ENCODE measurements around the gene SLC6A12. TPM values are rescaled to one million over a fixed set of nuclear protein-coding genes. Genes with fewer than 3 reads are reported as not detected.
"Not testable (repeated sequence)": the region's sequence is repeated elsewhere in the genome, so short reads cannot be mapped to it uniquely, and the experiment has no call there.

SLC6A12 gene
- total RNA-seq, 1 donor from 2014 or later: 0.70 TPM

GRCh38 chr12:218728-219590 lies 5.0 kb upstream of the SLC6A12 start:
- DNase-seq (ENCODE audit: extremely low read depth, low read depth, low spot score): no peak

DNA sequence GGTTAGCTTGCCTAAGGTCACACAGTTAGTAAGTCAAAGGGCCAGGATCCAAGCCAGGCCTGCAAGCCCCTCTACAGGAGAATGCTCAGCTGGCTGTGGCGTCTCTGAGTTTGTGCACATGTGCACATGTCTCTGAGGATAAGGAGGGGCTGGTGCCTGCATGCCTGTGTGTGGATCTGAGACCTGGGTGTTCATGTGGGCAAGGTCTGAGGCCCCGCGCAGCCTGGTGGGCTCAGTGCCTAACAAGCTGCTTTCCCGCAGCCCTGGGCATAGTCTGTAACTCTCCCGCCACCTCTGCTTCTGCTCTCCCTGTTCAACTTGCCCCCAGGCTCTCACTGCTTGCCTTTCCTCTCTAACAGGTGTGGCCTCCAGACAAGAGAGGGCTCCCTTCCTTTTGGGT lies 4.3 kb upstream of the SLC6A12 start:
- no peak for DNase-seq (ENCODE audit: extremely low read depth, low read depth, low spot score)

DNA sequence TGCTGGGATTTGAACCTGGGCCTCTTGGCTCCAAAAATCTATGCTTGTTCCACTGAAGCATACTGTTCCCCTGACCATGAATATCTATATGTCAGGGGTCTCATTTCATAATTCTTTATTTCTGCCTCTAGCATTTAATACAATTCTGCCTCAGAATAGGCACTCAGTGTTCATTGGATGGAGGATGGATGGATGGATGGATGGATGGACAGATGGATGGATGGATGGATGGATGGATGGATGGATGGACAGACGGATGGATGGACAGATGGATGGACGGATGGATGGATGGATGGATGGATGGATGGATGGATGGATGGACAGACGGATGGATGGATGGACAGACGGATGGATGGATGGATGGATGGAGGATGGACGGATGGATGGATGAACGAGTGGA lies 3.1 kb upstream of the SLC6A12 start:
- not testable (repeated sequence) for DNase-seq (ENCODE audit: extremely low read depth, low read depth, low spot score)

DNA sequence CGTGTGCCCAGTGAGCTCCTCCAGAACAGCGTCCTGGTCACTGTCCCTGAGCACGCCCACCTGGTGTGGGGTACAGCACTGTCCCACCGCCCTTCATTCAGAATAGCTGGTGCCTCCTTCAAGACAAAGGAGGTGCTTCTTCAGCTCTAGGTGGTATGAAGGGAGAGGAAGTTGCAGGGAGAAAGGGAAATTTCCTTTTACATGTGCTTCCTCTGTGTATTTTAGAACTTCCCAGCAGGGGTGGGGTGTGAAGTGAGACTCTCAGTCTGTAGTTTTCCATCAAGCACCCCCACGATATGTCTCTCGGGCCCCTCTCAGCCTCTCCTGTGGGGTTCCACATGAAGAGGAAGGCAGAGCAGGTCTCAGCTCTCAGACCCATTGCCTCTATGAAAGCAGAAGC lies 1.2 kb upstream of the SLC6A12 start:
- DNase-seq (ENCODE audit: extremely low read depth, low read depth, low spot score): no peak

DNA sequence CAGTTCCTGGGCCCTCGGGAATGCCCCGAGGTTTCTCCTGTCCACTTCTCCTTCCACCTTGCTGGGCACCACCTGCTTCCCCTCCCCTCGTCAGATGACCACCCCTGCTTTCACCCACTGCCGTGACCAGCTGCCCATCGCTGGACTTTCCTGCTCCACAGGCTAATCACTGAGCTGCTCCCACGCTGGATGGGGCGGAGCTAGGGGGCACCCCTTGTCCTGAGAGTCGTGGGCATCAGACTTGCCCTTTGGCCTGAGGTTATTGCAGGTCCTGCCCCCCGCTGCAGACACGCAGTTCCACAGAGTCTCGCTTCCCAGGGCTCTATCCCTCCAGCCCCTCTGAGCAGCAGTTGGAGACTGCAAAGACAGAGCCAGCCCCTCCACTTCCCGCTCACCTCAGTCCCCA lies 427 bp downstream of the SLC6A12 start:
- DNase-seq (ENCODE audit: extremely low read depth, low read depth, low spot score): no peak

DNA sequence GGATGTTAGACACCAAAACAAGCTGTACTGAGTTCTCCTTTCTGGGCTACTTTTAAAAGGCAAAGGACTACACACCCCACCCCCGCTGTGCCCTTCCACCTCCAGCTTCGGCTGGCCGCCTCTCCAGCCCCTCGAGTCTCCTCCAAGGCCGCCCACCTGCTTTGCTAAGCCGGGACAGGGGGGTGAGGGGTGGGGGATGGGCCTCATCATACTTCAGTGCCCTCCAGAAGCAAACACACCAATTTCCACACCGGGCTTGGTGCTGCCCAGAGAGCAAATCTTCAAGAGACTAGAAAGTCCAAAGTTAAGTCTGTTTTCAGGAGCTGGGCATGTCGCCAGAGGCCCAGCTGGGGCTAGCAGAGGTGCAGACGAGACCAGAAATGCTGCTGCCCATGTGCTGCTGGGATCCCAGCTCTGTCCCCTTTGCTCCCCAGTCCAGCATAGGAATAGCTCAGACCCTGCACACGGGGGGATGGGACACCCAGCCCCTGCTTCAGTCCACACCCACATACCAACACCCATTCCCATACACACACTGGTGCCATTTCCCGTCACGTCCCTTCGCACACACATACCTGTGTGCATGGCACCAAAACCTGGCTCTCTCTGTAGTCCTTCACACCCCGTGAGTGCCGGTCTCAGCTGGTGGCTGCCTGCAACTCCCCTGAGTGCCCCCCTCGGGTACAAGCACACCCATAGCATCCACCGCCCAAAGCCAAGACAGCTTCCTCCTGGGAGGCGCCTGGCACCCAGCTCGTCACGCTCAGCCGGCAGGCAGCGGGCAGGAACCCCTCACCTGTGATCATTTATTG lies 1.0 kb downstream of the SLC6A12 start:
- DNase-seq (ENCODE audit: extremely low read depth, low read depth, low spot score): no peak

DNA sequence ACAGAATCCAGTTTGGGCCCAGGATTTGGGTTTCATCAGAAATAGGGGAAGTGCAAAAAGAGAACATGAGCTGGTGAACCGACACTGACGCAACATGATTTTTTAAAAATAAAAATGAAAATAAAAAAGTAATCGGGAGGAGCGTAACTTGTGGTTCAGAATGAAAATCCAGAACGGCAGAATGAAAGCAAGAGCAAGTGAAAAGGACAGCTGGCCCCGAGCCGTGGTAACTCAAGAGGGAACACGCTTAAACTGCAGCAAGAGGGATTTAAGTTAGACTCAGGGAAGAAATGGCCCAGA lies 1.6 kb downstream of the SLC6A12 start:
- no peak for DNase-seq (ENCODE audit: extremely low read depth, low read depth, low spot score)

DNA sequence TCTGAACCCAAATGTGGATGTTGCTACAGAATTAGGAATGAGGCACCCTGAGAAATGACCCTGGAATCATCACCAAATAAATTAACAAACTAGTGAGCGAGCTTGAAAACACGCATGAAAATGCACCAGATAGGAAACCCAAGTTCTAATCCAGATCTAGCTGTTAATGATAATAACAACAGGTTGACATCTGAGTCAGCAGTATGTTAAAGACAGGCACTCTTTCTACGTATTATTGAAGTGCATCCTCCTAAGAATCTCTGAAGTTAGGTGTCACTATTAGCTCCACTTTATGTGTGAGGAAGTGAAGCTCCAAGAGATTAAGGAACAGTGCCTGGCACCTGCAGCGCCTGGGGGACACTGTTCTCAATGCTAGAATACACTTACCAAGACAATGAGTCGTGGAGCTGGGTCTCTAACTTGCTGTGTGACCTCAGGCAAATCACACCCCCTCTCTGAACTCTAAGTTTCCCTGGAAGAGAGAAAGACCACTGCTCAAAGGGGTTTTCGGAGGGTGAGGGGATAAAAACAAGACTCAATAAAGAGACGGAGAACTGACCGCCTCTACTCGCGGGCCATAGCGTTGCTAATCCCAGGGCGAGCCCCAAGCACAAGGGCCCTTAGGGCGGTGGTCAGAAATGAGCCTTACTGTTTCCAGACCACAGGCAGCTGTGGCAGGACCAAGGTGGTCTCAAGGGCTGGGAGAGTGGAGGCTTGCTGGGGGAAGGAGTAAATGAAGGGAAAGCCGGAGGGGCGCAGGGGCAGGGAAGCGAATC lies 2.1 kb downstream of the SLC6A12 start:
- DNase-seq (ENCODE audit: extremely low read depth, low read depth, low spot score): no peak

GRCh38 chr12:211142-211465 lies 2.9 kb downstream of the SLC6A12 start:
- DNase-seq (ENCODE audit: extremely low read depth, low read depth, low spot score): no peak

DNA sequence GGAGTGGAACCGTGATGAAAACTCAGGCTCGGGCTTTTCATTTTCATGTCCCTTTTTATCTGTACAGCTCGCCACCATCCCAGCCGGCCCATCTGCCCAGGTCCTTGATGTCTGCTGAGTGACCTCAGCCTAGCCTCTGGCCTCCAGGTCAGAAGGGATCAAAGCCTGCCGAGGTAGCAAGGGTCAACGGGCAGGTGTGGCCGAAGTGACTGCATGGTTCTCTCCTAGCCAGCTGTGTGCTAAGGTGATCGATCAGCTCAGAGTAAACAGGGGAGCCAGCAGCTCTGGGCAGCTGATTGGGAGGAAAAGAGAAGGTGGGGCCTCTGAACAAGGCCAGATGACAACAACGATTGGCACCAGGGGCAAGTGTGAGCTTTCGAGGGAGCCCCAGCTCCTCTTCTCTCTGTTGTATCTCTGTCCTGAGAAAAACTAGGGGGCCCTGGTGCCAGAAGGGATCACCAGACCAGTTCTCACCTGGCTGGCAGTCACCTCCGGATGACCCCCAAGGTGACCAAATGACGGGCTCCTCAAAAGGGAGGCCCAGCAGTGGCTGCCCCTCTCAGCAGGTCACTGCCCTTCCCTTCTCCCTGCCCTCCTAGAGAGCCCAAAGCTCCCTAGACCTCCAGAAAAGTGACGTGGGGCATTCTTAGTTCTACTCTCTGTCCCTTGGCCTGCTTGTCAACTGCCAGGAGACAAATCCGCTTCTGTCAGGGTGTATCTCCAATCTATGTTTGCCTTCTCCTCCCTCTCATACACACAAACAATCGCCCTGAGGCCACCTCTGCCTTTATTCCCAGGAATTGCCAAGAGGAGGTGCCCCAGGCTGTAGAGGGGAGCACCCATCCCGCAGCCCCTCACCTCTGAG lies 3.4 kb downstream of the SLC6A12 start:
- no peak for DNase-seq (ENCODE audit: extremely low read depth, low read depth, low spot score)

DNA sequence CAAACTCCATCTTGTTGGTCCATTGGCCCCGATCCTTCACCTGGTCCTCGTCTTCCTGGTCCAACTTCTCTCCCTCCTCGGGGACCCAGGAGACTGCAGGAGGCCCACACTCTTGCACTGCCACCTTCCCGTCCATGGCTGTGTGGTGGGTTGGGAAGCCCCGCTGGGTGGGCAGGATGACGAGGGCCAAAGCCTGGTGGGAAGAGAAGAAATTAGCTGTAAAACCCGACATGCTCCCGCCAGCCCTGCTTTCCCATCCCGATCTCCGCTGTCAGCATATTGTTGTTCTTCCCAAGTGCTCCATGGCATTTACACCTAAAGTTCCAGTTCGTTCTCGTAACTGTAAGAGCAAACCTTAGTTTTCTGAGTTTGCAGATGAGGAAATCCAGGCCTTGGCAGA lies 4.1 kb downstream of the SLC6A12 start:
- DNase-seq (ENCODE audit: extremely low read depth, low read depth, low spot score): no peak

- DNase-seq (ENCODE audit: extremely low read depth, low read depth, low spot score): no peak
Measured at GRCh38 chr12:209246-209645, 4.7 kb downstream of the SLC6A12 start.

- DNase-seq (ENCODE audit: extremely low read depth, low read depth, low spot score): no peak
Measured at GRCh38 chr12:208813-209212, 5.1 kb downstream of the SLC6A12 start.

GRCh38 chr12:207804-208203 lies 6.2 kb downstream of the SLC6A12 start:
- no peak for DNase-seq (ENCODE audit: extremely low read depth, low read depth, low spot score)

- no peak for DNase-seq (ENCODE audit: extremely low read depth, low read depth, low spot score)
Measured at GRCh38 chr12:206746-207440, 7.1 kb downstream of the SLC6A12 start.

DNA sequence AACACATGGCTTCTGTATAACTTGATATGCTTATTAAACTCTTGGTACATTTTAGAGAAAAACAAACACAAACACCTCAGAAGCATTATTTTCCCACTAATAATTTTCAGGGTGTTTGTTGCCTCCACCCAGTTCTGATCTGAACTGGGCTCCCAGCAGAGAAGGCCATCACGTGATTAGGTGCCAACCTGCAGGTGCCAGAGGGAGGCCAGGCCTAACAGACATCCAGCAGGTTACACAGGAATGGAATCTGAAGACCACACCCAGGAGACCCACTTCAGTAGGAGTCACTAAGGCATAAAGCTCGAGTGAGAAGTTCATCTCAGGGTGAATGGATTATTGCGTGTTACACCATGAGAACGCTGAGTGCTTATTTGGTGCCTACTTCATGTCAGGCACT lies 8.9 kb downstream of the SLC6A12 start:
- no peak for DNase-seq (ENCODE audit: extremely low read depth, low read depth, low spot score)

- no peak for DNase-seq (ENCODE audit: extremely low read depth, low read depth, low spot score)
Measured at GRCh38 chr12:204261-204678, 9.7 kb downstream of the SLC6A12 start.

DNA sequence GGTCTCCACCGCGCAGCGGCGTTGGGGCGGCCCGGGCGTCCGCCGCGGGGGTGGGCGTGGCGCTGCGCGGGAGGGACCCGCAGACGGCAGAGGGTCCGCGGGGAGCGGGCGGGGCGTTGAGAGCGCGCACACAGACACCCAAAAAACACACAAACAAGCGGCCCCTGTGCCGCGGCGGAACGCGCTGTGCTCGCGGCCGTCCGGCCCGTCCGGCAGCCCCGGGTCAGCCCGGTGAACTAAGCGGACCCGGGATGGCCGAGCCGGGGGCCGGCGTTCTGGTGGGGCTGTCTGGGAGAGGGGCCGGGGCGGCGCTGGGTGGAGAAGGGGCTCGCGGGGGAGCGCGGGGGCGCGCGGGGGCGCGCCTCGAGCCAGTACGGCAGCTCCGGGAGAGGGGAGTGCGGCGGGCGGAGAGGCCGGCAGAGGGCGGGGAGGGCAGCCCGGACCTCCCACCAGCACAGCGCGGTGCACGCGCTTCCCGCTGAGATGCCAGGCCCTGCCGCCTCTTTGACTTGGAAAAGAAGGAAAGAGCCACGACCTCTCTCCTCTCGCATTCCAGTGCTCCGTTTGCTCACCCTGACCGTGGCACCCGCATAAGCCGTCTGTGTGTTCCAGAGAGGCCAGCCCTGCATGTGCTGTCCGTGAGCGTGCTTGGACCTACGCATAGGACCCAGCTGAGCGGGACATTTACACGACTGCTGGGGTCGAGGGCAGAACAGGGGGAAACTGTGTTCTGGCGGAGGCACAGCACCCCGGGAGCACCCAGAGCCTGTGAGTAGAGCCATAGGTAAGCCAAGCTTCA lies 10.3 kb downstream of the SLC6A12 start:
- no peak for DNase-seq (ENCODE audit: extremely low read depth, low read depth, low spot score)

DNA sequence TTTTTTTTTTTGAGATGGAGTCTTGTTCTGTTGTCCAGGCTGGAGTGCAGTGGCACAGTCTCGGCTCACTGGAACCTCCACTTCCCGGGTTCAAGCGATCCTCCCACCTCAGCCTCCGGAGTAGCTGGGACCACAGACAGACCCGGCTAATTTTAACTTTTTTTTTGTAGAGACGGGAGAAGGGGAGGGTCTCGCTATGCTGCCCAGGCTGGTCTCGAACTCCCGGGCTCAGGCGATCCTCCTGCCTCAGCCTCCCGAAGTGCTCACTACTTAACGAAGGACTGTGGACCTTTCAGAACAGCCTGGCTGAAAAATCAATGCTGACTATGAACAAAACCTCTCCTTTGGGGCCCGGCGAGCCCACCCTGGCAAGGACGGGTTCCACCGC lies 10.9 kb downstream of the SLC6A12 start:
- no peak for DNase-seq (ENCODE audit: extremely low read depth, low read depth, low spot score)

Measured in glomerular endothelial cell (primary cell).